ENCODE results near the gene A2M. TPM values are rescaled to one million over a fixed set of nuclear protein-coding genes. Genes with fewer than 3 reads are reported as not detected.

The A2M gene
- total and polyA plus RNA-seq, 2 donors (not counting 1 experiment from before 2014, with no cell fraction given) = 0.04 TPM; not detected in 1

DNA sequence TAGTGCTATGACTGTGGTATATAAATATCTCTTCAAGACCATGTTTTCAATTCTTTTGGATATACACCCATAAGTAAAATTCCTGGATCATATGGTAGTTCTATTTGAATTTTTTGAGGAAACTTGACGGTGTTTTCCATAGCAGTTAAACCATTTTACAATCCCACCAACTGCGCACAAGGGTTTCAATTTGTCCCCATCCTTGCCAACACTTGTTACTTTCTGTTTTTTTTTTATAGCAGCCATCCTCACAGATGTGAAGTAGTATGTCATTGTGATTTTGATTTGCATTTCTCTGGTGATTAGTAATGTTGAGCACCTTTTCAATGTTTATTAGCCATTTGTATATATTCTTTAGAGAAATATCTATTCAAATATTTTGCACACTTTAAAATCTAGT, 14.5 kb upstream of the A2M start:
- H3K27ac Mint-ChIP-seq = no peak overlapping the region
- Histone ChIP-seq H3K9ac (ENCODE audit: low read length) (no peak overlapping the region), H3K27ac (ENCODE audit: low read length in 2 of 2) (no peak overlapping the region), H3K27me3 (replicated peaks in 1 of 4; ENCODE audit: control extremely low read depth in 1 of 4, control insufficient read depth in 3 of 4, insufficient read depth in 4 of 4, low read length in 3 of 4) (no peaks in the 10 kb centered on the region), H3K4me2 (replicated peaks; ENCODE audit: low read depth, low read length, poor library complexity, severe bottlenecking) (no peak overlapping the region), H3K9me3 (ENCODE audit: control extremely low read depth in 1 of 3, control insufficient read depth in 2 of 3, insufficient read depth in 1 of 3, low read length in 2 of 3) (no peaks in the 10 kb centered on the region), H2AFZ (ENCODE audit: insufficient read depth, low read depth, low read length, poor library complexity, severe bottlenecking) (no peak overlapping the region), H3K36me3 (replicated peaks in 1 of 2; ENCODE audit: control extremely low read depth in 1 of 2, control insufficient read depth in 1 of 2, extremely low read depth in 1 of 2, insufficient read depth in 2 of 2, low read length in 1 of 2) (no peaks in the 10 kb centered on the region), H4K20me1 (ENCODE audit: control insufficient read depth, insufficient read depth, low read length, poor library complexity, severe bottlenecking) (no peaks in the 10 kb centered on the region), H3K79me2 (ENCODE audit: control insufficient read depth, insufficient read depth, low read length) (no peaks in the 10 kb centered on the region), H3K4me3 (ENCODE audit: control extremely low read depth in 1 of 5, extremely low read depth in 1 of 5, insufficient read depth in 1 of 5, low read depth in 2 of 5, low read length in 4 of 5) (no peak overlapping the region), H3K4me1 (ENCODE audit: control insufficient read depth in 2 of 2, insufficient read depth in 2 of 2, low read length in 2 of 2) (no peaks in the 10 kb centered on the region)
- peaks cover 9% of the 10 kb centered on the region for H3K27me3 Mint-ChIP-seq
- ChIA-PET CTCF (no interaction called here), POLR2A (no interaction called here)
- H3K4me3 Mint-ChIP-seq = no peak overlapping the region
- DNase-seq = no peak
- WGBS (ENCODE audit: insufficient coverage) = no CpG with 5 or more reads among the region's 2 CpGs
- no peaks in the 10 kb centered on the region for H3K4me1 Mint-ChIP-seq
- ATAC-seq (ENCODE audit: low read depth) = no peak
- intact Hi-C loops (cut with micrococcal nuclease) = no loop called here
- peaks cover 5% of the 10 kb centered on the region for H3K9me3 Mint-ChIP-seq (ENCODE audit: insufficient read depth)
- no peak for TF ChIP-seq EZH2 (IDR thresholded peaks at IDR 0.05; ENCODE audit: borderline replicate concordance, insufficient read depth, low read depth, low read length, poor library complexity, severe bottlenecking)
- TF ChIP-seq, protein P1, sequence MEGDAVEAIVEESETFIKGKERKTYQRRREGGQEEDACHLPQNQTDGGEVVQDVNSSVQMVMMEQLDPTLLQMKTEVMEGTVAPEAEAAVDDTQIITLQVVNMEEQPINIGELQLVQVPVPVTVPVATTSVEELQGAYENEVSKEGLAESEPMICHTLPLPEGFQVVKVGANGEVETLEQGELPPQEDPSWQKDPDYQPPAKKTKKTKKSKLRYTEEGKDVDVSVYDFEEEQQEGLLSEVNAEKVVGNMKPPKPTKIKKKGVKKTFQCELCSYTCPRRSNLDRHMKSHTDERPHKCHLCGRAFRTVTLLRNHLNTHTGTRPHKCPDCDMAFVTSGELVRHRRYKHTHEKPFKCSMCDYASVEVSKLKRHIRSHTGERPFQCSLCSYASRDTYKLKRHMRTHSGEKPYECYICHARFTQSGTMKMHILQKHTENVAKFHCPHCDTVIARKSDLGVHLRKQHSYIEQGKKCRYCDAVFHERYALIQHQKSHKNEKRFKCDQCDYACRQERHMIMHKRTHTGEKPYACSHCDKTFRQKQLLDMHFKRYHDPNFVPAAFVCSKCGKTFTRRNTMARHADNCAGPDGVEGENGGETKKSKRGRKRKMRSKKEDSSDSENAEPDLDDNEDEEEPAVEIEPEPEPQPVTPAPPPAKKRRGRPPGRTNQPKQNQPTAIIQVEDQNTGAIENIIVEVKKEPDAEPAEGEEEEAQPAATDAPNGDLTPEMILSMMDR (IDR thresholded peaks at IDR 0.05) = no peak

DNA sequence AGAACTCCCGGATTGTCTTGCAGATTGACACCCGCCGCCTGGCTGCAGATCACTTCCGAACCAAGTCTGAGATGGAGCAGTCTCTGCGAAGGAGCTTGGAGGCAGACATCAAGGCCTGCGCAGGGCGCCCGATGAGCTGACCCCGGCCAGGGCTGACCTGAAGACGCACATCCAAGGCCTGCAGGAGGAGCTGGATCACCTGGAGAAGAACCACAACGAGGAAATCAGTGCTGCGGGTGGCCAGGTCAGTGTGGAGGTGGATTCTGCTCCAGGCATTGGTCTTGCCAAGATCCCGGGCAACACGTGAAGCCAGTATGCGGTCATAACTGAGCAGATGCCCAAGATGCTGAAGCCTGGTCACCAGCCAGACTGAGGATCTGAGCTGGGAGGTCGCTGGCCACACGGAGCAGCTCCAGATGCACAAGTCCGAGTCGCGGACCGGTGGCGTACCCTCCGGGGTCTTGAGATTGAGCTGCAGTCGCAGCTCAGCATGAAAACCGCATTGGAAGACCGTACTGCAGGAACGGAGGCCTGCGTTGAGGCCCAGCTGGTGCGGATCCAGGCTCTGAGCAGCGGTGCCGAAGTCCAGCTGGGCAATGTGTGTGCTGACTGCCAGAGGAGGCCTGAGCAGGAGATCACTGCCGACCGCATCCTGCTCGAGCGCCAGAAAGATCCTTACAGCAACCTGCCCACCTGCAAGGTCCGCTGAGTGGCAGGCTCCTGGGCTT, 12.4 kb upstream of the A2M start:
- intact Hi-C loops (cut with micrococcal nuclease) = no loop called here
- Histone ChIP-seq H4K20me1 (ENCODE audit: control insufficient read depth, insufficient read depth, low read length, poor library complexity, severe bottlenecking) (no peaks in the 10 kb centered on the region), H3K4me3 (ENCODE audit: control extremely low read depth in 1 of 5, extremely low read depth in 1 of 5, insufficient read depth in 1 of 5, low read depth in 2 of 5, low read length in 4 of 5) (no peak overlapping the region), H3K36me3 (replicated peaks in 1 of 2; ENCODE audit: control extremely low read depth in 1 of 2, control insufficient read depth in 1 of 2, extremely low read depth in 1 of 2, insufficient read depth in 2 of 2, low read length in 1 of 2) (no peaks in the 10 kb centered on the region), H3K4me1 (ENCODE audit: control insufficient read depth in 2 of 2, insufficient read depth in 2 of 2, low read length in 2 of 2) (no peaks in the 10 kb centered on the region), H3K27me3 (replicated peaks in 1 of 4; ENCODE audit: control extremely low read depth in 1 of 4, control insufficient read depth in 3 of 4, insufficient read depth in 4 of 4, low read length in 3 of 4) (no peaks in the 10 kb centered on the region), H3K9ac (ENCODE audit: low read length) (no peak overlapping the region), H3K79me2 (ENCODE audit: control insufficient read depth, insufficient read depth, low read length) (no peaks in the 10 kb centered on the region), H2AFZ (ENCODE audit: insufficient read depth, low read depth, low read length, poor library complexity, severe bottlenecking) (no peak overlapping the region), H3K4me2 (replicated peaks; ENCODE audit: low read depth, low read length, poor library complexity, severe bottlenecking) (no peak overlapping the region), H3K9me3 (ENCODE audit: control extremely low read depth in 1 of 3, control insufficient read depth in 2 of 3, insufficient read depth in 1 of 3, low read length in 2 of 3) (no peaks in the 10 kb centered on the region), H3K27ac (ENCODE audit: low read length in 2 of 2) (no peak overlapping the region)
- WGBS (ENCODE audit: insufficient coverage) = 95% methylated on average over 31 of the region's 36 CpGs
- no peaks in the 10 kb centered on the region for H3K4me1 Mint-ChIP-seq
- H3K27me3 Mint-ChIP-seq = peaks cover 3% of the 10 kb centered on the region
- TF ChIP-seq, protein P1 (IDR thresholded peaks at IDR 0.05) = no peak
- TF ChIP-seq EZH2 (IDR thresholded peaks at IDR 0.05; ENCODE audit: borderline replicate concordance, insufficient read depth, low read depth, low read length, poor library complexity, severe bottlenecking) = no peak
- ChIA-PET CTCF (no interaction called here), POLR2A (no interaction called here)
- peaks cover 5% of the 10 kb centered on the region for H3K9me3 Mint-ChIP-seq (ENCODE audit: insufficient read depth)
- DNase-seq = no peak
- H3K27ac Mint-ChIP-seq = no peak overlapping the region
- no peak overlapping the region for H3K4me3 Mint-ChIP-seq
- ATAC-seq (ENCODE audit: low read depth) = no peak
